Activated T-cell treated with anti-CD3 and anti-CD28 coated beads, Interleukin-2, amount 50 U/mL, for 24 hours (primary cell): ENCODE results near the gene ZDHHC17.

Experiments
- DNase-seq: peaks from one replicate; pipeline ENCODE4 v3.0.0-alpha.2; 2020
- H3K27ac Mint-ChIP-seq: 2 replicates; pipeline ENCODE4 v1.8.0; 2020; ENCODE audit warnings: mild to moderate bottlenecking, mixed read lengths
- H3K27me3 Mint-ChIP-seq: 2 replicates; pipeline ENCODE4 v1.8.0; 2020; ENCODE audit warnings: mixed read lengths
- H3K36me3 Mint-ChIP-seq: 2 replicates; pipeline ENCODE4 v1.8.0; 2020; ENCODE audit warnings: low read depth, mixed read lengths
- H3K4me1 Mint-ChIP-seq: 2 replicates; pipeline ENCODE4 v1.8.0; 2020; ENCODE audit warnings: low read depth, mixed read lengths
- H3K4me3 Mint-ChIP-seq: 2 replicates; pipeline ENCODE4 v1.8.0; 2020; ENCODE audit warnings: mild to moderate bottlenecking, moderate library complexity, mixed read lengths
- H3K9me3 Mint-ChIP-seq: 2 replicates; pipeline ENCODE4 v1.8.0; 2020; ENCODE audit warnings: mixed read lengths

ZDHHC17 gene

DNA sequence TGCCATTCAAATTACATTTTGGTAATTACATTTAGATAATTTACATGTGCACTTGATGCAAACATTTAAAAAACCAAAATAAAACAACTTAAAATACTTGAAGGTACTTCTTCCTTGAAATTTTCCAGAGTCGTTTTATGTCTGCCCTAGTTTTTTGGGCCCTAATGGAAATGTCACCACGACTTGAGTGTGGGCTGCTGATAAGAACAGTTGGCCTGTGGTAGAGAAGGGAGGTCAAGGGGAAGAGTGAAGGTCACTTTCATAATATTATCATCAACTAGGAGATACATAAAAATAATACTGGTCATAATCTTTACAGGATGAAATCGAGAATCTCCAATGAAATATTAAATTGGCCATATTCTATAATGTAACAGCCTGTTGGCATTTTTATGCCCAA is 23.1 kb downstream of the ZDHHC17 start:
- Mint-ChIP-seq H3K36me3 (peaks cover 25% of the 10 kb centered on the region), H3K4me1 (peaks cover 48% of the 10 kb centered on the region), H3K27me3 (no peaks in the 10 kb centered on the region), H3K4me3 (no peak overlapping the region), H3K27ac (no peak overlapping the region), H3K9me3 (peaks cover 2% of the 10 kb centered on the region)
- DNase-seq, result no peak

- no peak for DNase-seq
- peaks cover 2% of the 10 kb centered on the region for H3K9me3 Mint-ChIP-seq
- no peak overlapping the region for H3K4me3 Mint-ChIP-seq
- H3K4me1 Mint-ChIP-seq, result peaks cover 43% of the 10 kb centered on the region
- H3K27me3 Mint-ChIP-seq, result no peaks in the 10 kb centered on the region
- no peak overlapping the region for H3K27ac Mint-ChIP-seq
- H3K36me3 Mint-ChIP-seq, result peaks cover 19% of the 10 kb centered on the region
Measured at GRCh38 chr12:76787689-76788088, 23.8 kb downstream of the ZDHHC17 start.

DNA sequence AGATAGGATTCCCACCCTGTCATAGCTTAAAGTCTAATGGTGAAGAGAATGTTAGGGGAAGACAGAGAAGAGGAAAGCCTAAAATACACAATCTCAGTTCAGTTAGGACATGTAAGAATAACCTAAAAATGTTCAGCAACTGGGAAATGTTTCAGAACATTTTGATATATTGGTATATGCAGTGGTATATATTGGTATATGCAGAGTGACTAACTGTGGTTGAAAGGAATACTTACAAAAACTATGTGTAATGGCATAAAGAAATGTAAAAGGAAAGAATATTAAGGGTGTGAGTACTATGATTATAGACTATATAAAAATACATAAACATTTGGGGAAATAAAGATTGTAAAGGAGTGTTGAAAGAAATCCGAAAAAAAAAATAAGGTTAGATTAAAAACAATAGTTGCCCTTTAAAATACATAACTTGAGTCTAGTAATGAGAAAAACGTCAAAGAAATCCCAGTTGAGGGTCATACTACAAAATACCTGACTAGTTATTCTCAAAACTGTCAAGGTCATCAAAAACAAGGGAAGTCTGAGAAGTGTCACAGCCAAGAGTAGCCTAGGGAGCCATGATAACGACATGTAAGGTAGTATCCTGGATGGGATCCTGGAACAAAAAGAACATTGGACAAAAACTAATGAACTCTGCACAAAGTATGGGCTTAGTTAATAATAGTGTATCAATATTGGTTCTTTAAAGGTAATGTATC is 25.6 kb downstream of the ZDHHC17 start:
- H3K4me1 Mint-ChIP-seq, result peaks cover 31% of the 10 kb centered on the region
- DNase-seq, result no peak
- H3K4me3 Mint-ChIP-seq, result no peak overlapping the region
- no peaks in the 10 kb centered on the region for H3K27me3 Mint-ChIP-seq
- peaks cover 9% of the 10 kb centered on the region for H3K36me3 Mint-ChIP-seq
- H3K9me3 Mint-ChIP-seq, result peaks cover 2% of the 10 kb centered on the region
- H3K27ac Mint-ChIP-seq, result no peak overlapping the region

- Mint-ChIP-seq H3K9me3 (peaks cover 2% of the 10 kb centered on the region), H3K4me1 (peaks cover 34% of the 10 kb centered on the region), H3K36me3 (peaks cover 6% of the 10 kb centered on the region), H3K27me3 (no peaks in the 10 kb centered on the region), H3K27ac (no peak overlapping the region), H3K4me3 (no peak overlapping the region)
- DNase-seq, result no peak
Measured at GRCh38 chr12:76790564-76791552, 26.9 kb downstream of the ZDHHC17 start.

DNA sequence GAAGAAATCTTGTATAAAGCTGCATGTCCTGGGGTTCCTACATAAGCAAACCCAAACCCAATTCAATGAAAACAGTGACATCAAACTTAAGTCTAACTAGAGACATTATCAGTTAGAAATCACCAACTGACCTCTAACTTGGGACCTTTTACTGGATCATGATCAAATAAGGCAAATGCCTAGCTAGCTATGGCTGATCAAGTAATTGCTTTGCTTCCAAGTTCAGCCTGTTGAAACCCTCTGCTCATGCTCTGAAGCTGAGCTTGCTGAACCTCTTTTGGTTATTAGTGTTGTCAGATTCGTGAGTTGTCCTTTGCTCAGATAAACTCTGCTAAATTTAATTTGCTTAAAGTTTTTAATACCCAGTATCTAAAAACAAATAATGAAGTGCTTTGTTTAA is 28.9 kb downstream of the ZDHHC17 start:
- Mint-ChIP-seq H3K27ac (no peak overlapping the region), H3K4me1 (peaks cover 35% of the 10 kb centered on the region), H3K4me3 (no peak overlapping the region), H3K36me3 (peaks cover 4% of the 10 kb centered on the region), H3K9me3 (no peaks in the 10 kb centered on the region), H3K27me3 (no peaks in the 10 kb centered on the region)
- DNase-seq, result no peak

DNA sequence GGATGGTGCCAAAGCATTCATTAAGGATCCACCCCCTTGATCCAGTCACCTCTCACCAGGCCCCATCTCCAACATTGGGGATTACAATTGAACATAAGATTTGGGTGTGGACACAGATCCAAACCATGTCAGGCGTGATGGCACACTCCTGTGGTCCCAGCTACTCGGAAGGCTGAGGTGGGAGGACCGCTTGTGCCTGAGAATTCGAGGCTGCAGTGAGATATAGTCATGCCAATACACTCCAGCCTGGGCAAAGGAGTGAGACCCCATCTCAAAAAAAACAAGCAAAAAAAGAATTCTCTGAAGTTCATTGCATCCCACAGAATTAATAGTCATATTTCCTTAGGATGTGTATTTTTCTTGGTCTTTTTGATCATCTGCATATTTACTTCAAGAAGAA is 34.9 kb downstream of the ZDHHC17 start:
- Mint-ChIP-seq H3K4me1 (peaks cover 20% of the 10 kb centered on the region), H3K27ac (no peak overlapping the region), H3K4me3 (no peak overlapping the region), H3K36me3 (peaks cover 56% of the 10 kb centered on the region), H3K9me3 (no peaks in the 10 kb centered on the region), H3K27me3 (no peaks in the 10 kb centered on the region)
- DNase-seq, result no peak

DNA sequence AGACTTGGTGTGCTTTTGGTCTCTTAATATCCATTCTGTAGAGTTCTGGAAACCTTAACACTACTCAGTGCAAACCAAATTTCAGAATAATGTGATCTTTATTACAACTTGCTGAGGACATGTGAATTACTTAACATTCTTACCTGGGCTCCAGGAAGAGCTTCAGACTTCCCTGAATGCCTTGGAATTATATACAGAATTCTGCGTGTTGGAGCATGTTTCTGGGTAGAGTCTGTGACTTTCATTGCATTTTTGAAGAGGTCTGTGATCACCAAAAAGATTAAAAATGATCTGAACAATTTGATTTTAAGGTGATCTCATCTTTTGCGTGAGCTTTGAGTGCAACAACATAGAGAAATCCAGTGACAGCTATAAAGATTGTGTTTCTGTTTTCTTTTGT is 35.4 kb downstream of the ZDHHC17 start:
- Mint-ChIP-seq H3K27me3 (no peaks in the 10 kb centered on the region), H3K36me3 (peaks cover 60% of the 10 kb centered on the region), H3K9me3 (no peaks in the 10 kb centered on the region), H3K4me1 (peaks cover 25% of the 10 kb centered on the region), H3K4me3 (no peak overlapping the region), H3K27ac (no peak overlapping the region)
- DNase-seq, result no peak

DNA sequence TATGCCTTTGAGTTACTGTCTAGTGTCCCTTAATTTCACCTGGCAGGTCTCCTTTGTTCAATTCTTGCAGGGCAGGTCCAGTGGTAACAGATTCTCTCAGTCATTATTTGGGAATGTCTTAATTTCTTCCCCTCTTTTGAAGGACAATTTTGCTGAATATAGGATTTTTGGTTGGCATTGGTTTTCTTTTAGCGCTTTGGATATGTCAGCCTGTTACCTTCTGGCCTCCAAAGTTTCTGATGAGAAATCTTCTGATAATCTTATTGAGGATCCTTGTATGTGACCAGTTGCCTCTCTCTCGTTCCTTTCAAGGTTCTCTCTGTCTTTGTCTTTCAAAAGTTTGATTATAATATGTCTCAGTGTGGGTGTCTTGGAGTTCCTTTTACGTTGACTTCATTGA is 38.1 kb downstream of the ZDHHC17 start:
- H3K36me3 Mint-ChIP-seq, result peaks cover 75% of the 10 kb centered on the region
- H3K4me3 Mint-ChIP-seq, result no peak overlapping the region
- no peaks in the 10 kb centered on the region for H3K27me3 Mint-ChIP-seq
- H3K4me1 Mint-ChIP-seq, result peaks cover 13% of the 10 kb centered on the region
- H3K27ac Mint-ChIP-seq, result no peak overlapping the region
- no peak for DNase-seq
- H3K9me3 Mint-ChIP-seq, result no peaks in the 10 kb centered on the region

GRCh38 chr12:76804435-76804976 is 40.6 kb downstream of the ZDHHC17 start:
- no peaks in the 10 kb centered on the region for H3K27me3 Mint-ChIP-seq
- peaks cover 9% of the 10 kb centered on the region for H3K4me1 Mint-ChIP-seq
- no peak for DNase-seq
- H3K27ac Mint-ChIP-seq, result no peak overlapping the region
- peaks cover 68% of the 10 kb centered on the region for H3K36me3 Mint-ChIP-seq
- no peaks in the 10 kb centered on the region for H3K9me3 Mint-ChIP-seq
- no peak overlapping the region for H3K4me3 Mint-ChIP-seq

- H3K9me3 Mint-ChIP-seq, result no peaks in the 10 kb centered on the region
- H3K27me3 Mint-ChIP-seq, result no peaks in the 10 kb centered on the region
- H3K4me1 Mint-ChIP-seq, result no peaks in the 10 kb centered on the region
- no peak for DNase-seq
- H3K36me3 Mint-ChIP-seq, result peaks cover 69% of the 10 kb centered on the region
- no peak overlapping the region for H3K4me3 Mint-ChIP-seq
- no peak overlapping the region for H3K27ac Mint-ChIP-seq
Measured at GRCh38 chr12:76810671-76811419, 46.9 kb downstream of the ZDHHC17 start.

- H3K36me3 Mint-ChIP-seq, result peaks cover 67% of the 10 kb centered on the region
- H3K4me3 Mint-ChIP-seq, result no peak overlapping the region
- no peak overlapping the region for H3K27ac Mint-ChIP-seq
- H3K27me3 Mint-ChIP-seq, result no peaks in the 10 kb centered on the region
- DNase-seq, result no peak
- no peaks in the 10 kb centered on the region for H3K9me3 Mint-ChIP-seq
- H3K4me1 Mint-ChIP-seq, result no peaks in the 10 kb centered on the region
Measured at GRCh38 chr12:76811976-76812375, 48.1 kb downstream of the ZDHHC17 start.

DNA sequence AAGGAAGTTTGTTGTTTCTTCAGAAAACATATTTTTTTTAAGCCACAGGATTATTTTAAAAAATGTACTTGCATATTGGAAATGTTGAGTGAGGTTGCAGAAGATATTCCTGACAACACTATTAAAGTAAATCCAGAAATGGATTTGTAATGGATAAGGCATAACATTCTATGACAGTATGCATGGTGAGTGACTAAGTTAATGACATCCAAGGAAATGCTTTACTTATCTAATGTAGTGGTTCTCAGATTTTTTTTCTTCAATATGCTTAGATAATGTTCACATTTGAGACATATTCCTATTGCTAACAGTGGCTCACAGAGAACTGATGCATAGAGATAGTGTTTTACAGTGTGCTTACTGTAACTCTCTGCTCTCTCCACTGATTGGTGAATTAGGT is 49.4 kb downstream of the ZDHHC17 start:
- peaks cover 61% of the 10 kb centered on the region for H3K36me3 Mint-ChIP-seq
- H3K27ac Mint-ChIP-seq, result no peak overlapping the region
- H3K4me1 Mint-ChIP-seq, result no peaks in the 10 kb centered on the region
- no peak for DNase-seq
- H3K4me3 Mint-ChIP-seq, result no peak overlapping the region
- H3K9me3 Mint-ChIP-seq, result no peaks in the 10 kb centered on the region
- H3K27me3 Mint-ChIP-seq, result no peaks in the 10 kb centered on the region

DNA sequence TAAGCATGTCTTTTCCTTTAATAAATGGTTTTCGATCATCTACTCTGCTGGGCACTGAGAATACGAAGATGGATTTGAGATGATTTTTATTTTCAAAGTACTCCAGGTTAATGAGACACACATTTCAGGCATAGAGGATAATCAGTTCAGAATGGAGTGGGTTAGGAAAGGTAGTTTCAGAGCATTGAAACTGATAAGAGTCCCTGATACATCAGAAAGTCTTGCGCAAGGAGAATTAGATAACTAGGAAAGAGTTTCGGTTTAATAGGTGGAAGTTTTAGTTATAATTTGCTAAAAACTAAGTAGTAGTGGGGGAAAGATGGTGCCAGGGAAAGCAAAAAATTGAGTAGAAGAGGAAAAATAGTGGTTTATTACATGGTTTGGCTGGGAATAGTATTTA is 50.1 kb downstream of the ZDHHC17 start:
- H3K27me3 Mint-ChIP-seq, result no peaks in the 10 kb centered on the region
- no peaks in the 10 kb centered on the region for H3K9me3 Mint-ChIP-seq
- no peaks in the 10 kb centered on the region for H3K4me1 Mint-ChIP-seq
- H3K4me3 Mint-ChIP-seq, result no peak overlapping the region
- H3K36me3 Mint-ChIP-seq, result peaks cover 66% of the 10 kb centered on the region
- DNase-seq, result no peak
- no peak overlapping the region for H3K27ac Mint-ChIP-seq

DNA sequence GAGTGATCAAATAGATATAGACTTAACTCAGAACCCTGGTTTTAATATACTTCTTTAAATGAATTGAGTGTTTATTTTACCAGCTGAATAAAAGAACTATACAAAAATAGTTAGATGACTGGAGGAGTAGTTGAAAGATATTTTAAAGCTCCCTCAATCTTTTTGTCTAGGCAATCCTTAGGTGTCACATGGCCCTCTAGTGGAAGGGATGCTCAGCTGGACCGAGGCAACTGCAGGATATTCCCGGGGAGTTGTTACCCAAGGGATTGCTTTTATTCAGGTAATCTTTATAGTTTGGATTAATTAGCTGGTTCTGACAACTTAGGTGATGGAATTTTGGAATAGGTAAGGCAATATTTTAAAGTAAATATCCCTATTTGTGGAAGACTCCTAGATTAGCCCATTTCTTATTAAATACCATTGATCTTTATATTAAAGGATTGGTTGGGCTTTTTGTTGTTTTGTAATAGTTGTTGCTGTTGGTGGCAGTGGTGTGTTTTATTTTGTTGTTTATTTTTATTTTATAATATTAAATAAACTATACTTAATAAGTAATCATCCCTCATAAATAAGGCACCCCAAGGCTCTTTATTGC is 57.1 kb downstream of the ZDHHC17 start:
- Mint-ChIP-seq H3K27ac (no peak overlapping the region), H3K36me3 (peaks cover 64% of the 10 kb centered on the region), H3K27me3 (no peaks in the 10 kb centered on the region), H3K4me3 (no peak overlapping the region), H3K9me3 (no peaks in the 10 kb centered on the region), H3K4me1 (no peaks in the 10 kb centered on the region)
- DNase-seq, result no peak
